A204.1 (cell line): ENCODE measurements around the gene HNRNPF.
"Not testable (repeated sequence)": the region's sequence is repeated elsewhere in the genome, so short reads cannot be mapped to it uniquely, and the experiment has no call there.

Experiments
- FAIRE-seq: peaks from 2 replicates; lab custom pipeline; 2012; peaks lifted over from hg19 to GRCh38; lab: Jason Lieb, UNC

HNRNPF gene

DNA sequence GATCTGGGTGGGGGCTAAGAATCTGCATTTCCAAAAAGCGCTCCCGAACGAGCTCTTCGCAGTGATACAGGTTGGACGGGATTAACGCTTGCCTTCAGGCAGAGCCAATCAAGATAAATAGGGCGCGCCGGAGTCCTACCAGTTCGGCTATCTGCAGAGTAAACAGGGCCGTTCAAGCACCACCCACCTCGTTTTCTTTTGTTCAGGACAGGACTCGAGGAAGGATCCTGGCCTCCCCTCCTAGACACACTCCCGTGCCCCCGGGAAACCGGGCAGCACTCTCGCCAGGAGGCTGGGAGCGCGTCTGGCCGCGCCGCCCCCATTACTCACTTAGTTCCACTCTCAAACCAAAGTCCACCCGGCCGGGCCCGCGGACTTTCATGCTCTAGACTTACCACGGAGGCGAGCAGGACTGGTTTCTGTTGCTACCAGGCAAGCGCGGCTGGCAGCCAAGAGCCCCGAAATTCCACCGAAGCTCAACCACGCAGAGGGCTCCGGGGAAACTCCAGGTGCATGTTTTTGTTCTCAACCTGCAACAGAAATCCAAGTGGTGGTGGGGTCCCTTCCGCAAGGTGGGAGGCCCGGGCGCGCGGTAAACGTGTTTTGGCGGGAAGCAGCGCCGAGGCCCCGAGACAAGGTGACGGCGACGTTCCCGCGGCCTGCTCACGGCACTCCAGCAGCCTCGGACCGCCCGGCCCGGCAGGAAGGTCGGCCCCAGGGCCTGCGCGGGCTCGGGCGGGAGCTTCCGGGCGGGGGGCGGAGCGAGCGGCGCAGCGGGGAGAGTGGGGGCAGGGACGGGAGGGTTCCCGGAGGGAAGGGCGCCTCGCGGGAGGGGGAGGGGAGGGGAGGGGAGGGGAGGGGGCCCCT lies 12.7 kb downstream of the HNRNPF start:
- no peak for FAIRE-seq

DNA sequence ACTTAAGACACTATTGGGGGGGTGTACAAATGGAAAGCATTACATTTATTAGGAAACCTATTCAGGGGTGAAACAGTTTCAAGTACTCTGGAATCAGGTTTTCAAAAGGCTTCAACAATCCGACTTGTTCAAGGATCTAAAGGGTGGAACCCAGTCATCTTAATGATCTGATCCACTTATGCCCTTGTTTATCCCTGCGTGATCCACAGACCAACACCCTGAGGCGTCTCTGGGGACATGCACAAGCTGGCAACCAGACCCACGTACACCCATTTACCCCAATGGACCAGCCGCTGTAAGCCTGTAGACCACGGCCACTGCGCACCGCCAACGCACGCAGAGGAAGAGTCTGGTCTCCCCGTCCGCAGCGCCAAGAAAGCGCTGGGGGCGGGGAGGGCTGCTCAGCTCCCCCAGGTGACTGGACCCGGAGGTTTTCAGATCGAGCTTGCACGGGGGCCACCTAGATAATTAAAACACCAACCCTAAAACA lies 13.4 kb downstream of the HNRNPF start:
- FAIRE-seq: no peak

DNA sequence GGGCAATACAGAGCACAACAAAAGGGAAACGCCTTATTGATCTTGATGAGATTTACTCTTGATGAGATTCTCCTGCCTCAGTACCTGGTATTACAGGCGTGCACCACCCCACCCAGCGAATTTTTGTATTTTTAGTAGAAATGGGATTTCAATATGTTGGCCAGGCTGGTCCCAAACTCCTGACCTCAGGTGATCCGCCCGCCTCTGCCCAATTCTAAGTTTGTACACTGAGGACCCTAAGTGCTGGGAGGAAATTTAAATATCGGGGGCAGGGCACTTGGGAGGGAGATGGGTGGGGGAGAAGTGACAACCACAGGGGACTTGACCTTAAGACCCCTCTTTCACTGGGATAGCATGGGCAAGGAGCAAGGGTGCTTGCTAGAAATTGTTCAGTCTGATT lies 14.1 kb downstream of the HNRNPF start:
- no peak for FAIRE-seq

DNA sequence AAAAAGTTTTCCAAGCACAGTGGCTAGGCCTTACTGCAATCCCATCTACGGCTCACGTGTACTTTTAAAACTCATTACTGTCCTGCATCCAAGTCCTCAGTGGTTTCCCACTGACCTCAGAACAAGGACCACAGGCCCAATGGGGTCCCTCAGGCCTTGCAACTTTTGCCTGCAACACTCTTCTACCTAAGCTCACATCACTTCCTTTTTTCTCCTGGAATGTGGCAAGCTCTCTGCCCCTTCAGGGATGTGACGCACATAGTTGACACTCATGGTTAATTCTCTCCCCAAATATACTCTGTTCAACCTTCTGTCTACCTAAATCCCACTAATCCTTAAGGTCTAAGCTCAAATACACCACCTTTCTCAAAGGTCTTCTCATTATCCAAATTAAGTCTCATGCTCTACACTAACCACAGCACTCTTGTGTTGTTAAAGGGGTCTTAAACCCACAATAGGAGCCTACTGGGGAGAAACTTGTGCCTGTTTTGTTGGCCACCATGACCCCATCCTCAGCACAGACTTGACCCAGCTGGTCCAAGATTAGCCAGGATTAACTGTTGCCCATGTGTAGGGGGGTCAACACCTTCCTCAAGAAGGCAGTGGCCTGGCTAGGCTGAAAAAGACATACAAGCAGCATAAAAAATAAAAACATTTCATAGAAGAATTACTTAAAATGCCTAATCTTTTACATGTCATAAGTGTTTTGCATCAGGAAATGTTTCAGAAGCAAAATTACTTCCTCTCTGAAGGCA lies 15.2 kb downstream of the HNRNPF start:
- FAIRE-seq: no peak

DNA sequence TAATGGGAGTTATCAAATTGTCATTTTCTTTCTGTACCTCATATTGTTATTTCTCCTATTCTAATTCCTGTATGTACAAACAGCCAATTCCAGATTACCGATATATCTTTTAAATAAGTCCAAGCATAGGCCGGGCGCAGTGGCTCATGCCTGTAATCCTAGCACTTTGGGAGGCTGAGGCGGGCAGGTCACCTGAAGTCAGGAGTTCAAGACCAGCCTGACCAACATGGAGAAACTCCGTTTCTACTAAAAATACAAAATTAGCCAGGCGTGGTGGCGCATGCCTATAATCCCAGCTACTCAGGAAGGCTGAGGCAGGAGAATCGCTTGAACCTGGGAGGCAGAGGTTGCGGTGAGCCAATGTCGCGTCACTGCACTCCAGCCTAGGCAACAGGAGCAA lies 15.8 kb downstream of the HNRNPF start:
- not testable (repeated sequence) for FAIRE-seq

DNA sequence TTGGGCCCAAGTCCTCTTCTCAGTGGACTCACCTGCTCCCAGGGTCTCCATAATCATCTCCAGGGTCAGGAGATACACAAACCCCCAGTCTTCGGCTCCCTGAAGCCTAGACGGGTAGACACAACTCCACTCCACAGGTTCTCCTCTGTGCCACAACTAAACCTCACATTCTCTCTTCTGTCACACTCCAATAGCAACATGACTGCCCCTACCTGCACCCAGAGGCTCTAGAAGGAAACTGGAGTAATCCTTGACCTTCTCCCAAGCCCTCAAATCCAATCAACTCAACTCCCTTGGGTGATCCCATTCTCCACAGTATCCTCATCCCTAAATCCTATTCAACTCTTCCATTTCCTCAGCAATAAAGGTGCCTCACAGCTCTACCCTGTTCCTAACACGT lies 16.2 kb downstream of the HNRNPF start:
- no peak for FAIRE-seq

DNA sequence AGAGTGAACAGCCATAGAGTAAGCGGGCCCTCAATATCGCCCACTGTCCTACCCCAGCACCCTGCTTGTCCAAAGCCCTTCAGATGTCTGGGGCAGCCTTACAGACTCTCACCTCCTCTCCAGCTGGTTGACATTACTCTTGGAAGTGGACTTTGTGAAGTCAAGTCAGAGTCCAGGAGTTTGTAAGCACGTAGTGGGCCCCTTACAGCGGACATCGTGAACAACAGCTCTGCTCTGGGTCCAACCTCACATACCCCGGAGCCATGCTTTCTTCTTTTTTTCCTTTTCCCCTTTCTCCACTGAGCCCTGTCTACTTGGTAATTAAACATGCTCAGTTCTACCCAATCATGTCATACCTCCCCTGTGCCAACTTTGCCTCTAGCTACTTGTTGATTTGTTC lies 17.5 kb downstream of the HNRNPF start:
- FAIRE-seq: no peak

DNA sequence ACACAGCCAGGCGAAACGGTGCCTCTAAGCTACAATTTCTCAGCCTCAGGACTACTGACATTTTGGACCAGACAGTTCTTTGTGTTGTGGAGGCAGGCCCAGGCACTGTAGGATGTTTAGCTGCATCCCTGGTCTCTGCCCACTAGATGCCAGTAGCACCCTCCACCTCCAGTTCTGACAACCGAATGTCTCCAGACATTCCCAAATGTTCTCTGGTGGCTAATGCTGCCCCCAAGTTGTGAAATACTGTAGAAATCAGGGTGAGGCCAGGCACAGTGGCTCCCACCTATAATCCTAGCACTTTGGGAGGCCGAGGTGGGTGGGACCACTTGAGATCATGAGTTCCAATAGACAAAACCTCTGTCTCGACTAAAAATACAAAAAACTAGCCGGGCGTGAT lies 18.2 kb downstream of the HNRNPF start:
- FAIRE-seq: no peak

DNA sequence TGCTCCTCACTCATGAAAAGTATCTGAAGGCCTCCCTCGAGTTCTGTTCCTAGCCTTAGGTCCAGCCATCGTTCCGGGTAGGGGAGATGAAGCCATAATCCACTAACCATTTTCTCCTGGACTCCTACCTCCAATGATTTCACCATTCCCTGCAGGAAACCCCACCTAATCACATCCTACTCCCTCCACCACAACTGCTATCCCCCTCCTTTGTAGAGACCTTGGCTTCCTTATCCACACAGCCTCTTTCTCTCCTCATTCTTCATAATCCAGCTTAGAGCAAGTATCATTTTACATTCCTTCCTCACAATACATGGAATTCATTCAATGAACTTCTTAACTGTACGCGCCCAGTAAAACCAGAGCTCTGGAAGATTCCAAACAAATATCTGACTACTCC lies 18.7 kb downstream of the HNRNPF start:
- no peak for FAIRE-seq

DNA sequence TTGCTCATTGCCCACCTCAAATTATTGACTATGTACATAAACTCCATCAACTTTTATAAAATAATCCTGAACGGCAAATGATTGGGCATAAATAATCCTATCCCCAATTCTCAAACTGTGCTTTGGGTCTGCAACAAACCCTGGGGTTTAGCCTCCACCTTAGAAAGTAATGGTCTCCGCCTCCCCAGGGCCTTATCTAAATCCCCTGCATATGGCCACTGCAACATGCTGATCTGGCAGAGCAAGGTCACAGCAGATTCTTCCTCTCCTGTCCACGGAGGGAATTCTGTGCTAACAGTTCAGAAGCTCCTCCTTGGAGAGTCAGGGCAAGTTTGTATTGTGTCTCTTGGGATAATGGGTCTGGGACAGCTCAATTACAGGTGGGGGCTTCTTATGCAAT lies 19.1 kb downstream of the HNRNPF start:
- no peak for FAIRE-seq

DNA sequence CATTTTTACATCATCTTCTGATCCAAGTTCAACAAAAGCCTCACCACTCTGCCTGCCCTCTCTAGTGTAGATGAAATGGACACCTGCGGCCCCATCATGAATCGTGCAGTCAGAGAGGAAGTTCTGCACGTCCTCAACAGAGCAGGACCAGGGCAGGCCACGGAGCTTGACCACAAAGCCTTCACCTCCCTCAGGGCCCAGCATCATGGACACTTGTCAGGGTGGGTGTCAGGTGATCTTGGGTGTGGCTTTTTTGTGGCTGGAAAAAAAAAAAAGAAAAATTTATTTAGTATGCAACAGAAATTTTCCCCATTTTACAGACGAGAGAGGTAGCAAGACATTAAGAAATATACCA lies 21.3 kb downstream of the HNRNPF start:
- FAIRE-seq: no peak

DNA sequence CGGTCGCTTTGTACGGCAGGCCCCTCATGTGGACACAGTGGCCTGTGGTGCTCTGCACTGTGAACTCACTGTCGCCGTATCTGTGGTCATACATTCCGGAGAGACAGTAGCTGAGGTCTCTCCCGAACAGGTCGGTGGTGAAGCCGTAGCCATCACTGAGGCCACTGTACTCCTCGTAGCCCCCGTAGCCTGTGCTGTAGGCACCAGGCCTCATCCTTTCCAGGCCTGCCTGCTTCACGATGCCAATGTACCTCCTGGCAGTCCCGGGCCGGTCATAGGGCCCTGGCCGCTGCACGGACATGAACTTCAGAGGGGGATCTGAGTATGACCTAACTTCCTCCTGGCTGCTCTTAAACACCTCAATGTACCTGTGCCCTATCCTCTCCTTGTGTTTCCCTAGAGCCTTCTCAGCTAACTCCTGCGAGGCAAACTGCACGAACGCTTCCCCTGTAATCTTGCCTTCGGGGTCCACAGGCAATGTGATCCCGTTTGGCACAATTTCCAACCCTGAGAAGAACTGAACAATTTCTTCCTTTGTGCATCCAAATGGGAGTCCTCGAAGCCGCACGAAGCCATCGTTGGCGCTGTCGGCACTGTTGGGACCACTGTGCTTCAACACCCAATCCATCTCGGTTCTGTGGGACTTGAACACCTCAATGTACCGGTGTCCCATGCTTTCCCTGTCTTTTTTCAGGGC lies 21.9 kb downstream of the HNRNPF start:
- FAIRE-seq: no peak

DNA sequence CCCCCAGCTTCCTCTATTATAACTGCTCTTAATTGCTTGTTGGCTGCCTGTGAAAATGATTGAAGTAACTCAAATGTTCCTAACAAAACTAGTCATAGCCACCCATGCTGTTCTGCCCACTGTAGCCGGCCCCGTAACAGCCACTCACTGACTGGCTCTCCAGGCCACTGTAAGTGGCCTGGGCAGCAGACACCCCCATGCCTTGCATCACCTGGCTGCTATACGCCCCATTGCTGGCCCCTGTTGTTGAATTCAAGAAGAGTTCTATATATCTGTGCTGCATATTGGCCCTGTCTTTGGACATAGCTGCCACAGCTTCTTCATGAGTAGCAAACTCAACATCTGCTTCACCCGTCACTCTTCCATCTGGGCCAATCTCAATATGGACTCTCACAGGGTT lies 22.4 kb downstream of the HNRNPF start:
- FAIRE-seq: no peak

DNA sequence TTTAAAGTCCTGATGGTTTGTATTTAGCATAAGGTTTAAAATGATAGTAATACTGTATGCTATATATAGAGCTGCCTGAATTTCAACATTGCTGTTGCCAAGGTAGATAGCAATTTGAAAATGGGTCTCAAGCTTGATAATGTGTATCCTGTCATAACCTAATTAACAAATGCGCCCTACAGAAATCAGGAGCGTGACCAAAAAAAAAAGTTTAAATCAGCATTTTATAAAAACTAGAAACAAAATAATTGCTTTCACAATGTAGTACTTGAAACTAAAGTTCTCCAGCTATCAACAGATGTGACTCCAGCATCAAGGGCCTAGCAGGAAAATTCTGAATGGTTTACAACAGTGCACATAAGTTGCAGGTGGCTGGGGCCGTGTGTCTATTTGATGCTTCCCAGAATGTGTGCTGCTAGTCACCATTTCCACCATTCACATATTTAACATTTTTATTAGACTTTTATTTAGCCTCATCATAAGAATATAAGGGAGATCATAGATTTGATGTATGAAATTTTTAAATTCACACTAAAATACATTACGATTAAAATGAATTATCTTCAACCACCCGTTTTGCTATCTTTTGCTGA lies 23.5 kb downstream of the HNRNPF start:
- no peak for FAIRE-seq

DNA sequence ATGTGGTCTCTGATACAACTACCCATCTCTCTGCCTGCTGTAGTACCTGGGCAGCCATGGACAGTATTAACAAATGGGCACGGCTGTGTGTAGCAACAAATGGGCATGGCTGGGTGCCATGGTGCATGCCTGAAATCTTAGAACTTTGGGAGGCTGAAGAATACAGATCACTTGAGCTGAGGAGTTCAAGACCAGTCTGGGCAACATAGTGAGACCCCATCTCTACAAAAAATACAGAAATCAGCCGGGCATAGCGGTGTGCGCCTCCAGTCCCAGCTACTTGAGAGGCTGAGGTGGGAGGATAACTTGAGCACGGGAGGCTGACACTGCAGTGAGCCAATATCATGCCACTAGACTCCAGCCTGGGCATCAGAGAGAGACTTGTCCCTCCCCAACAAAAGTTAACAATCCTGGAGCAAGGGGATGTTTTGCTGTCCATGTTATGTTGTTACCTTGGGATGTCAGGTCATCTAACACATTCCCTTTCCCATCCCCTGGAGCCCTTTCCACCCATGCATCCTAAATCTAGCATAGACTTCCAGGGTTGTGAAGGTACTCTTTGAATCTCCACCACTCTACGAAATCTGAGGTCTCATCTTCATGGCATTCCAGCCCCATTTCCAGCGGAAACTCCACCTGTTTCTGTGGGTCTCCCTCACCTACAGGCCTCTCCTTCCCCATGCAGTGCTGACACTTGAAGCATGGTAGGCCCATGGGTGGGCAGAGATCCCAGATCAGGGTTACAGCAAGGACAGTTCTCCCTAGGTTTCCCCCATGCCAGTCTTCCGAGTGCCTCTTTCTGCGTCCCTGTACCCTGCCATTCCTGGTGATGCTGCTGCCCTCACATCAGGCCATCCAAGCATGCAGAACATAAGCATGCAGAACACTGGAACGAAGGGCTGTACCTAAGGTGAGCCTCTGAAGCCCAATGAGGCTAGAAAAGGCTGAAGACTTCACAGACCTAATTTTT lies 24.4 kb downstream of the HNRNPF start:
- no peak for FAIRE-seq

DNA sequence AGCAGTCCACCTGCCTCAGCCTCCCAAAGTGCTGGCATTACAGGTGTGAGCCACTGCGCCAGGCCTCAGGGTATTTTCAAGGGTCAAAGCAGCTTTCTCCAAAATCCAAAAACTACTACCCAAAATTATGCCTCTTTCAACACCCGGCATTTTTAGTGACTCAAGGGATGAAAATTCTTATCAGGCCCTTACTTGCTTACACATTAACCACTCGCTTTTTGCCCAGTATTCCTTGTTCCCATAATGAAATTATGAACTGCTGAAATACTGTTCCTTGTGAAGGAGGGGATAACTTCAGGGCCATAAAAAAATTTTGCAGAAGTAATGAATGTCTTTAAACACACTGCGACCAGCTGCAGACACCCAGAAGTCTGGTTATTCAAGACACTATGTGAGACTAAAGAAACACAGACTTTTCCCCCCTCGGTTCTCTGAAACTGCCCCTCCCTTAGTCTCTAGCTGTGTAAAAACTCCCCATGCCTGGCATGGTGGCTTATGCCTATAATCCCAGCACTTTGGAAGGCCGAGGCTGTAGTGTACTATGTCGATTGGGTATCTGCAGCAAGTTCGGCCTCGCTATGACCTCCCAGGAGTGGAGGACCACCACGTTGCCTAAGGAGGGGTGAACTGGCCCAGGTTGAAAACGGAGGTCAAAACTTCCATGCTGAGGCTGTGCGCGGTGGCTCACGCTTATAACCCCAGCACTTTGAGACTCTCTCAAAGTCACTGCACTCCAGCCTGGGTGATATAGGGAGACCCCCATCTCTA lies 25.6 kb downstream of the HNRNPF start:
- no peak for FAIRE-seq

DNA sequence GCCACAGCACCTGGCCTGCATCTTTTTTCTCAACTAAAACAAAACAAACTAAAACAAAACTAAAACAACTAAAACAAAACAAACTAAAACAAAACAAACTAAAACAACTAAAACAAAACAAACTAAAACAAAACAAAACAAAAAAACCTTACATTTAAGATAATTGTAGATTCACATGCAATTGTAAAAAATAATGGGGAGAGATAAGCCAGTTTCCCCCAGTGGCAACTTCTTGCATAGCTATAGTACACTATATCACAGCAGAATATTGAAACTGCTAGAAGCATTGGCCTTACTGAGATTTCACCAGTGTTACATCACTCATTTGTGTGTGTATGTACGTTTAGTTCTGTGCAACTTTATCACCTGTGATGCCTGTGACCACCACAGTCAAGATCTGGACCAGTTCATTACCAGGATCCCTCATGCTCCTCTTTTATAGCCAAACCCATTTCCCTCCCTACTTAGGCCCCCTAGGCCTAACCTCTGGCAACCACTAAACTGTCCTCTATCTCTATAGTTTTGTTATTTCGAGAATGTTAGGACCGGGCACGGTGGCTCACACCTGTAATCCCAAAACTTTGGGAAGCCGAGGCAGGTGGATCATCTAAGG lies 28.3 kb downstream of the HNRNPF start:
- FAIRE-seq: no peak

DNA sequence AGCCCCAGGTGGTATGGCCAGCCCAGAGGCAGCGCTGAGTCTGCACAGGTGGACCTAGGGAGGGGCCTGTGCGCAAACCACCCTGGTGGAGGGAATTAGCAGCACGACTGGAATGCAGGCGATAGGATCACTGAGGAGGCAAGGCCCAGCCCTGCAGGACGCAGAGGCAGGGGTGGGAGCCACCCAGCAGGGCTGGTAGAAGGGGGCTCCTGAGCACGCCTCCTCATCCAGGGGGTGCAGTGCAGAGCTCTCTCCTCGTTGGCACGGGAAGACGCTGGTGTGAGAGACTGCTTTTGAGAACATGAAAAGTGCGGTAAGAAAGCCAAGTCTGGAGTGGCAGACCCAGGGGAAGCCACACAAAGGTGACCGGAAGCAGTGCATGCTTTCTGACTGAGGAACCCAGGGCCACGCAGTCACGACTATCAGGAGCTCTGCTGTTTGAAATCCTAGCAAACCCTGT lies 31.5 kb downstream of the HNRNPF start:
- no peak for FAIRE-seq

DNA sequence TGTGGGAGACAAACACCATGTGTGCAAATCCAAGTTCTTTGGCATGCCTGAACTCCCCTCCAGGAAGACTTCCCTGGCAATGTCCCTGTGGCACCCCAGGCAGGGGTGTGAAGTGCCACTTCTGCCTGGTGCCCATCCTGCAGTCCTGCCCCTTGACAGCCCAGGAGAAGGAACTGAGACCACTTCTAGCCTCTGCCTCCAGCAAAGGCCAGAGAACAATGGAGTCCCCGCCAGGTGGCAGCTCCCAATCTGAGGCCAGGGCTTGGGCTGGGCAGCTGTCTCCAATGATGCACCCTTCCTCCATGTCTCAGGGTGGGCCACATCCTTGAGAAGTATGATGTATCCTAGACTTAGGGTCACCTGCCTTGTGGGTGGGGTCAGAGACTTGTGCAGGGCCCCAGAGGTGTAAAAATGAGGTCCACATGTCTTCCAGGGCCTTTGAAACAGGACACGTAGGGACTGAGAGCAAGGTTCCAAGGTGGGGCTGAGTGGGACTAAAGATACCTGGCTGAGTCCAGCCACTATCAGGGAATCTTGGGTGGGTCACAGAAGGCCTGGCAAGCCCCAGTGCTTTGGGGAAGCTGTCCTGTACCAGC lies 32.1 kb downstream of the HNRNPF start:
- no peak for FAIRE-seq
